Metanephros (tissue), 2 donors: ENCODE measurements around the gene ALOX12. TPM values are rescaled to one million over a fixed set of nuclear protein-coding genes. Genes with fewer than 3 reads are reported as not detected.

Experiments used
- small RNA-seq: library from RNA; depleted of rRNA; stranded (forward); fragments of <200 nt; gene quantifications from one replicate; pipeline ENCODE3, GENCODE V24; 2014; ENCODE audit warnings: low replicate concordance
- total RNA-seq: library from RNA; depleted of rRNA; stranded (reverse); fragments of >200 nt; gene quantifications from one replicate; pipeline ENCODE4 v1.2.3, GENCODE V29; 2014

The ALOX12 gene, protein sequence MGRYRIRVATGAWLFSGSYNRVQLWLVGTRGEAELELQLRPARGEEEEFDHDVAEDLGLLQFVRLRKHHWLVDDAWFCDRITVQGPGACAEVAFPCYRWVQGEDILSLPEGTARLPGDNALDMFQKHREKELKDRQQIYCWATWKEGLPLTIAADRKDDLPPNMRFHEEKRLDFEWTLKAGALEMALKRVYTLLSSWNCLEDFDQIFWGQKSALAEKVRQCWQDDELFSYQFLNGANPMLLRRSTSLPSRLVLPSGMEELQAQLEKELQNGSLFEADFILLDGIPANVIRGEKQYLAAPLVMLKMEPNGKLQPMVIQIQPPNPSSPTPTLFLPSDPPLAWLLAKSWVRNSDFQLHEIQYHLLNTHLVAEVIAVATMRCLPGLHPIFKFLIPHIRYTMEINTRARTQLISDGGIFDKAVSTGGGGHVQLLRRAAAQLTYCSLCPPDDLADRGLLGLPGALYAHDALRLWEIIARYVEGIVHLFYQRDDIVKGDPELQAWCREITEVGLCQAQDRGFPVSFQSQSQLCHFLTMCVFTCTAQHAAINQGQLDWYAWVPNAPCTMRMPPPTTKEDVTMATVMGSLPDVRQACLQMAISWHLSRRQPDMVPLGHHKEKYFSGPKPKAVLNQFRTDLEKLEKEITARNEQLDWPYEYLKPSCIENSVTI
- total RNA-seq = 0.64 TPM

DNA sequence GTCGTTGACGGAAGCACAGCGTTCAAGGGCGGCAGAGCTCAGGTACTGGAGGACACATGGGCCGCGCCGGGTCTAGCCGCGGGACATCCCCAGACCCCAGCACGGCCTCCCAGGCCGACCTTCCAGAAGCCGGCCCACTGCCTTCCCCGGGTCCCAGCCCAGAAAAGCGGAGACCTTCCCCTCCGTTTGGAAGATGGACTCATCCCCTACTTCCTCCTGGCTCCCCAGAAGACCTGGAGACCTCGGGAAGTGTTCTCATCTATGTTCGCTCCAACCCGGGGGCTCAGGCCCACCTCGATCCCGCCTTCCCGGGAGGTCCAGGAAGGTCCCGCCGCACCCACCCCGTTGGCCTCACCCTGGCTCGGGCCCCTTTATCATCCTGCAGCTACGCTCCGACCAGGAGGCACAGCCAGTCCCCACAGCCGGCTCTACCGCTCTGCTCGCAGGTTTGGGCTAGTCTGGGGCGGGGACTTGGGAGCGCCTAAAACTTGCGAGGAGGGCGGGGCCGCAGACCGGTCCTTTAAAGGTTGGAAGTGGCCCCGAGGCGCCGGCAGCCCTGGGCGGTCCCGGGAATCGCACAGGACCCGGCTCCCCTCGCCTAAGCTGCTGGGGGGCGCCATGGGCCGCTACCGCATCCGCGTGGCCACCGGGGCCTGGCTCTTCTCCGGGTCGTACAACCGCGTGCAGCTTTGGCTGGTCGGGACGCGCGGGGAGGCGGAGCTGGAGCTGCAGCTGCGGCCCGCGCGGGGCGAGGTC, at the start of gene ALOX12:
Gene ALOX12, plus strand, starts transcription at position 550 of the 756 bp plus-strand sequence. Its CDS starts 69 bp downstream, at position 619.

DNA sequence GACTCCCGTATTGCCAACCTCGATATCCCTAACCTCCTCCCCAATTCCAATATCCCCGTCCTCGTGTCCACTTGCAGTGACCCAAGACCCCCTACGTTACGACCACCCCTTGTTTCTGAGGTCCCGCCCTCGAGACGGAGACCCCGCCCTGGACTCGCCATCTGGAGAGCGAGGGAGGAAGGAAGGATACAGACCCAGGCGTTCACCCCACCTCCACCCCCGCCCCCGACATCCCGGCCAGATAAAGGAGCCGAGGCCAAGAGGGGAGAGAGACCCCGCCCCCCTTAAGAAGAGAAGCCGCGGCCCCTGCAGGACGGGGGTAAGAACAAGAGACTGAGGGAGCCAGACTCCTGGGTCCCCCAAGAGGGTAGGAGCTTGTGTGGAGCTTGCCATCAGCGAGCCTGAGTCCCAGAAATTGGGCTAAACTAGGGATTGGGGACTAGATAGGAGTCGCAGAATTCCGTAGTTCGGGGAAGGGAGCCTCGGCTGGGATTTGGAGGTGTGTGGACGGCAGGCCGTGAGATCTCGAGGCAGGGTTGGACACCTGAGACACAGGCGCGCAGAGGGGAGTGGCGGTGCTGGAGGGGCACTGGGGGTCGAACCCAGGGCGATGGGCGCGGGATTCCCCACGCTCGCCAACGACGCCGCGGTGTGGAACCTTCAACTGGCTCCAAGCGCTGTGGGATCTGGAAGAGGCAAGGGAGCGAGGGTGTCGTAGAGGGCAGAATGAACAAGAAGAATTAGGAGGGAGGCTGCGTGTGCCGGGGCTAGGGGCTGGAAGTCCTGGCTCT, 27.1 kb downstream of the ALOX12 start, which contains the start of gene BCL6B:
Gene BCL6B, plus strand, starts transcription at position 270 of the 791 bp plus-strand sequence. CDS start 622 bp downstream, outside the sequence.

DNA sequence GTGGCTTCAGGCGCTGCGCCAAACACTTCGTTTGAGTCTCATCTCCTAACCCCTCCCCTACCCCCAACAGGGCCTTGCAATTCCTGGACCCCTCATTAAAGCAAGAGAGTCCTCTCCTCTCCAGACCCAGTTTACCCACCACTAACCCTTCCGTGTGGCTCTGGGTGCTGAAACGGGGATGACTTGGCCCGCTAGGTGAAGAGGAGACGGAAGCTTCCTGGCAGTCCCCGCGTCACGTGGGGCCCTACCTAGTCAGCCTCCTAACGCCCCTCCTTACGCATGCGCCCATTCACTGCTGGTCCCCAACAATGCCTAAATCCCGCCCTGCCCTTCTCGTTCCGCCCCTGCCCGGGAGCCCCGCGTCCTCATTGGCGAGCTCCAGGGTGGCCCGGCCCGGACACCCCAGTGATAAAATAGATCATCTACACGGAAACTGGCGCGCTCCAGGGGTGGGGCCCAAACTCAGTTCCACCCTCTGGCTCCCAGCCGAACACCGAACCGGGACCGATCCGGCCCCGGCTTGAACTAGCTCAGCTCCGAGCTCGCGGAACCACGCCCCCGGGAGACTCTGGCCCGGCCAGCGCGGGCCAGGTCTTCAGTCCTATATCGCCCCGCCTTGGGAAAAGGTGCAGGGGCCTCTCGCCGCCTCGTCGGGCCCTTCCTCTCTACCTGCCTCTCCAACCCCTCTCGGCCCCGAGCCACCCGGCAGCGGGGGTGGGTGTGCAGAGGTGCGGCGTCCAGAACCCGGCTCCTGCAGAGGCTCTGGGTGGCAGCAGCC, 39.9 kb downstream of the ALOX12 start, which contains the start of gene SLC16A13:
Gene SLC16A13, plus strand, starts transcription at position 425 of the 778 bp plus-strand sequence. CDS start 368 bp downstream, outside the sequence.

DNA sequence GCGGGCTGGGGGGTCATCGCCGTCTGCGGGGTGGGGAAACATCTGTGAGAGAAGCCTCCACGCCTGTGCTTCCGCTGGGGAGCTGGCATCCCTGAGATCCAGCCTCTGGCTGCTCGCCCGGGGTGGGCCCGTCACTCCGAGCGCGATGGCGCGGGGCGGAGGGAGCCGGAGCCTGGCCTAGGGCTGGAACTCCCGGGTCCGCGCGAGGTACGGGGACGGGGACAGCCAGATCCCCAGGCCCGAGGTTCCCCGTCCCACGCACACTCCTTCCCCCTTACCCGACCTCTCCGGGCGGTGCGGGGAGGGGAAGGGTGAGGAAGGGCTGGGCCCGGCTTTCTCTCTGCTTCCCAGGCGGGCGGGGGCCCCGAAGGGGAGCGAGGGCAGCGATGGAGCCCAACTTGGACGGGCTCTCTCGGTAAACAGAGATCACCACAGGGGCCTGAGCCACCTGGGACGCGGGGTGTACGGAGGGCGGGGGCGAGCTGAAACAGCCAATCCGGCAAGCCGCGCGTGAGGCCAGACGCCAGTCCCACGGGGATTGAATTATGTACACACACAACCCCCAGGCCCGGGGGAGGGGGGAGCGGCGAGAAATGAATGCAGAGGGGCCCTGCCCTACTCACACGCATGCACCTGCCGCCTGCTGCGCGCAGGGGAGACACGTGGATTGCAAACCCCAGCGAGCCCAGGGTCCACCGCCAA, 47.8 kb downstream of the ALOX12 start, which contains the start of gene SLC16A11:
Gene SLC16A11, minus strand, starts transcription at position 596 of the 702 bp plus-strand sequence. Its CDS starts 579 bp downstream, at position 17.

Small RNA genes within 50 kb of the gene (small RNA-seq; reads per million reads assigned to genes)
- gene AC120057.1 = not detected

Other genes starting within 250 kb of the ALOX12 start
- 31.2 TPM for gene XAF1, start 240.0 kb upstream of the ALOX12 start, total RNA-seq
- gene FBXO39, start 219.8 kb upstream of the ALOX12 start, total RNA-seq = not detected
- gene TEKT1, start 164.3 kb upstream of the ALOX12 start, total RNA-seq = 0.70 TPM
- gene RNASEK, start 16.6 kb downstream of the ALOX12 start, total RNA-seq = 96.7 TPM
- gene BCL6B, start 27.0 kb downstream of the ALOX12 start, total RNA-seq = 20.3 TPM
- 1.6 TPM for gene SLC16A13, start 40.0 kb downstream of the ALOX12 start, total RNA-seq
- 0.41 TPM for gene SLC16A11, start 48.0 kb downstream of the ALOX12 start, total RNA-seq
- gene CLEC10A, start 84.2 kb downstream of the ALOX12 start, total RNA-seq = 4.8 TPM
- gene ASGR2, start 118.8 kb downstream of the ALOX12 start, total RNA-seq = 2.2 TPM
- gene ASGR1, start 183.3 kb downstream of the ALOX12 start, total RNA-seq = 5.5 TPM
- gene DLG4, start 223.8 kb downstream of the ALOX12 start, total RNA-seq = 36.0 TPM
- gene ACADVL, start 223.9 kb downstream of the ALOX12 start, total RNA-seq = 342 TPM
- gene DVL2, start 238.5 kb downstream of the ALOX12 start, total RNA-seq = 73.5 TPM
- 44.4 TPM for gene PHF23, start 243.4 kb downstream of the ALOX12 start, total RNA-seq
- gene GABARAP, start 246.4 kb downstream of the ALOX12 start, total RNA-seq = 226 TPM